GM23338 (cell line): ENCODE results near the gene ADAMTSL2. TPM values are rescaled to one million over a fixed set of nuclear protein-coding genes. Genes with fewer than 3 reads are reported as not detected.

ENCODE experiments used
- ATAC-seq: fragments of 200-7000 bp; cut with Tn5 transposase; 3 replicates; pipeline ENCODE4 v1.9.1; 2020
- DNase-seq: peaks from one replicate; pipeline ENCODE4 v3.0.0-alpha.2; 2015; ENCODE audit warnings: low spot score
- H2AFZ ChIP-seq: fragments of 200-600 bp; sonication (generic); 2 replicates; pipeline ENCODE4 v1.8.0; 2016; ENCODE audit warnings: antibody characterized with exemption, mild to moderate bottlenecking, moderate library complexity
- H3F3A ChIP-seq: fragments of 200-600 bp; sonication (generic); replicated peaks from 2 replicates; pipeline ENCODE4 v1.8.0; 2017; ENCODE audit warnings: antibody characterized with exemption, mixed run types, low read depth
- H3K27ac ChIP-seq: fragments of 200-600 bp; sonication (generic); 2 replicates; pipeline ENCODE4 v1.6.1; 2016; ENCODE audit warnings: low read depth
- H3K27me3 ChIP-seq: fragments of 200-600 bp; sonication (generic); 2 replicates; pipeline ENCODE4 v1.8.0; 2016; ENCODE audit warnings: mild to moderate bottlenecking, mixed run types, moderate library complexity; ENCODE audit not compliant: insufficient read depth
- H3K36me3 ChIP-seq: fragments of 200-600 bp; sonication (generic); 2 replicates; pipeline ENCODE4 v1.8.0; 2016; ENCODE audit warnings: mild to moderate bottlenecking; ENCODE audit not compliant: insufficient read depth
- H3K4me1 ChIP-seq: fragments of 200-600 bp; sonication (generic); 2 replicates; pipeline ENCODE4 v1.8.0; 2016; ENCODE audit warnings: mild to moderate bottlenecking, moderate library complexity; ENCODE audit not compliant: insufficient read depth
- H3K4me2 ChIP-seq: fragments of 200-600 bp; sonication (generic); 2 replicates; pipeline ENCODE4 v1.7.1; 2017; ENCODE audit warnings: mixed run types
- H3K4me3 ChIP-seq: fragments of 200-600 bp; sonication (generic); 2 replicates; pipeline ENCODE4 v1.6.1; 2016; ENCODE audit warnings: mixed run types
- H3K79me2 ChIP-seq: fragments of 200-600 bp; sonication (generic); replicated peaks from 2 replicates; pipeline ENCODE4 v1.8.0; 2017; ENCODE audit warnings: mild to moderate bottlenecking; ENCODE audit not compliant: insufficient read depth
- H3K9me2 ChIP-seq: fragments of 200-600 bp; sonication (generic); 2 replicates; pipeline ENCODE4 v1.8.0; 2017; ENCODE audit not compliant: insufficient read depth
- H4K20me1 ChIP-seq: fragments of 200-600 bp; sonication (generic); replicated peaks from 2 replicates; pipeline ENCODE4 v1.8.0; 2017; ENCODE audit warnings: mild to moderate bottlenecking; ENCODE audit not compliant: insufficient read depth
- H3K27ac Mint-ChIP-seq: 2 replicates; pipeline ENCODE4 v1.8.0; 2020; ENCODE audit warnings: inconsistent platforms, mild to moderate bottlenecking, moderate library complexity, mixed read lengths
- H3K27me3 Mint-ChIP-seq: 3 replicates; pipeline ENCODE4 v1.8.0; 2022; ENCODE audit warnings: low read depth, mild to moderate bottlenecking, moderate library complexity, mixed read lengths, inconsistent platforms; ENCODE audit not compliant: insufficient read depth, poor library complexity
- H3K36me3 Mint-ChIP-seq: 3 replicates; pipeline ENCODE4 v1.8.0; 2021; ENCODE audit warnings: low read depth, mild to moderate bottlenecking, inconsistent platforms, moderate library complexity, mixed read lengths
- H3K4me1 Mint-ChIP-seq: 3 replicates; pipeline ENCODE4 v1.8.0; 2020; ENCODE audit warnings: mild to moderate bottlenecking, inconsistent platforms, mixed read lengths
- H3K4me3 Mint-ChIP-seq: 3 replicates; pipeline ENCODE4 v1.8.0; 2021; ENCODE audit warnings: moderate library complexity, mild to moderate bottlenecking, inconsistent platforms, mixed read lengths
- H3K9me3 Mint-ChIP-seq: 3 replicates; pipeline ENCODE4 v1.8.0; 2020; ENCODE audit warnings: moderate library complexity, mild to moderate bottlenecking, inconsistent platforms, mixed read lengths
- CREB1 ChIP-seq: fragments of 250-450 bp; sonication (Bioruptor Pico); IDR thresholded peaks from 2 replicates; pipeline ENCODE4 v1.5.0; 2020; ENCODE audit warnings: low read depth, mild to moderate bottlenecking, moderate library complexity
- CTCF ChIP-seq, 2 experiments: fragments of 200-600 bp in 1 of 2; sonication (generic) in 1 of 2; conservative IDR thresholded peaks; 2 replicates each; pipeline versions ENCODE4 v1.5.1 to v1.6.1; 2016 to 2017; ENCODE audit warnings: antibody characterized with exemption in 2 of 2, low read depth in 2 of 2, mild to moderate bottlenecking in 2 of 2, moderate library complexity in 1 of 2
- ETS1 ChIP-seq: IDR thresholded peaks from 2 replicates; pipeline ENCODE4 v1.6.1; 2016; ENCODE audit warnings: antibody characterized with exemption
- EZH2 ChIP-seq: fragments of 200-600 bp; sonication (generic); IDR thresholded peaks from one replicate; pipeline ENCODE4 v1.8.0; 2017; ENCODE audit warnings: antibody characterized with exemption, mild to moderate bottlenecking, low read depth; ENCODE audit not compliant: unreplicated experiment
- EZH2phosphoT487 ChIP-seq: fragments of 200-600 bp; sonication (generic); IDR thresholded peaks from one replicate; pipeline ENCODE4 v1.8.1; 2018; ENCODE audit warnings: antibody characterized with exemption; ENCODE audit not compliant: unreplicated experiment
- JUNB ChIP-seq: IDR thresholded peaks from one replicate; pipeline ENCODE4 v1.6.1; 2016; ENCODE audit warnings: antibody characterized with exemption; ENCODE audit not compliant: unreplicated experiment
- NANOG ChIP-seq: IDR thresholded peaks from 2 replicates; pipeline ENCODE4 v1.6.1; 2016; ENCODE audit warnings: antibody characterized with exemption, borderline replicate concordance
- POLR2AphosphoS5 ChIP-seq: IDR thresholded peaks from 2 replicates; pipeline ENCODE4 v1.6.1; 2016; ENCODE audit warnings: antibody characterized with exemption, low read depth
- STAT1 ChIP-seq: IDR thresholded peaks from one replicate; pipeline ENCODE4 v1.6.1; 2016; ENCODE audit warnings: antibody characterized with exemption; ENCODE audit not compliant: unreplicated experiment
- ZNF114 ChIP-seq: fragments of 250-450 bp; sonication (Bioruptor Pico); IDR thresholded peaks from 2 replicates; pipeline ENCODE4 v1.5.0; 2020; ENCODE audit warnings: mild to moderate bottlenecking, moderate library complexity
- ZNF331 ChIP-seq: fragments of 250-450 bp; sonication (Bioruptor Pico); IDR thresholded peaks from 2 replicates; pipeline ENCODE4 v1.5.0; 2020; ENCODE audit warnings: low read depth, mild to moderate bottlenecking, moderate library complexity
- polyA plus RNA-seq: library from polyadenylated mRNA; unstranded; fragments of >200 nt; fragmentation: Nextera tagmentation; extraction: Ambion mirVana; gene quantifications from 2 replicates; pipeline ENCODE4 v1.2.1, GENCODE V29; 2016
- total RNA-seq: library from RNA; depleted of rRNA; stranded (reverse); fragments of >200 nt; shearing (Covaris generic); gene quantifications from 2 replicates; pipeline ENCODE4 v1.2.3, GENCODE V29; 2014
- TF ChIP-seq, protein P1 (sequence below): IDR thresholded peaks from one replicate; pipeline ENCODE4 v1.6.1; 2018; ENCODE audit warnings: antibody characterized with exemption; ENCODE audit not compliant: unreplicated experiment
- TF ChIP-seq, protein P2 (sequence below): fragments of 250-450 bp; sonication (Bioruptor Pico); IDR thresholded peaks from 2 replicates; pipeline ENCODE4 v1.5.0; 2020; ENCODE audit warnings: mild to moderate bottlenecking, moderate library complexity

The ADAMTSL2 gene
- total and polyA plus RNA-seq, 2 experiments from 2014 or later: 0.15 to 0.66 TPM

DNA sequence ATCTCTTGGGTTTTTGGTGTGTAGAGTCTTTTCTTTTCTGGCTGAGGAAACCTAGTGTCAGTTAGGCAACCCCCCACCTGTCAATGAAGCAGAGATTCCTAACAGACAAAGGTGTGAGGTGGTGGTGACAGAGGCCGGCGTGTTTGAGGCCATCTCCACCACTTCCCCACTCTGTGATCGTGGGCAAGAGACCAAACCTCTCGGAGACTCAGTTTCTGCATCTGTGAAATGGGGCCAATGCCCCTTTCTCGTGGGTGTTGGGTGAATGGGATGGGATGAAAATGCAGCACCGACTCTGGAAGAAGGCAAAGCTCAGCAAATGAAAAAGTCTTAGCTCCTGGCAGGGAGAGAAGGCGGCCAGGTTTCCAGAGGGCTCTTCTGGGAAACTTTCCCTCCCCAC lies 73.9 kb downstream of the ADAMTSL2 start (continued):
- TF ChIP-seq, protein P1, sequence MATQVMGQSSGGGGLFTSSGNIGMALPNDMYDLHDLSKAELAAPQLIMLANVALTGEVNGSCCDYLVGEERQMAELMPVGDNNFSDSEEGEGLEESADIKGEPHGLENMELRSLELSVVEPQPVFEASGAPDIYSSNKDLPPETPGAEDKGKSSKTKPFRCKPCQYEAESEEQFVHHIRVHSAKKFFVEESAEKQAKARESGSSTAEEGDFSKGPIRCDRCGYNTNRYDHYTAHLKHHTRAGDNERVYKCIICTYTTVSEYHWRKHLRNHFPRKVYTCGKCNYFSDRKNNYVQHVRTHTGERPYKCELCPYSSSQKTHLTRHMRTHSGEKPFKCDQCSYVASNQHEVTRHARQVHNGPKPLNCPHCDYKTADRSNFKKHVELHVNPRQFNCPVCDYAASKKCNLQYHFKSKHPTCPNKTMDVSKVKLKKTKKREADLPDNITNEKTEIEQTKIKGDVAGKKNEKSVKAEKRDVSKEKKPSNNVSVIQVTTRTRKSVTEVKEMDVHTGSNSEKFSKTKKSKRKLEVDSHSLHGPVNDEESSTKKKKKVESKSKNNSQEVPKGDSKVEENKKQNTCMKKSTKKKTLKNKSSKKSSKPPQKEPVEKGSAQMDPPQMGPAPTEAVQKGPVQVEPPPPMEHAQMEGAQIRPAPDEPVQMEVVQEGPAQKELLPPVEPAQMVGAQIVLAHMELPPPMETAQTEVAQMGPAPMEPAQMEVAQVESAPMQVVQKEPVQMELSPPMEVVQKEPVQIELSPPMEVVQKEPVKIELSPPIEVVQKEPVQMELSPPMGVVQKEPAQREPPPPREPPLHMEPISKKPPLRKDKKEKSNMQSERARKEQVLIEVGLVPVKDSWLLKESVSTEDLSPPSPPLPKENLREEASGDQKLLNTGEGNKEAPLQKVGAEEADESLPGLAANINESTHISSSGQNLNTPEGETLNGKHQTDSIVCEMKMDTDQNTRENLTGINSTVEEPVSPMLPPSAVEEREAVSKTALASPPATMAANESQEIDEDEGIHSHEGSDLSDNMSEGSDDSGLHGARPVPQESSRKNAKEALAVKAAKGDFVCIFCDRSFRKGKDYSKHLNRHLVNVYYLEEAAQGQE: no peak
- TF ChIP-seq NANOG: no peak
- no peak for TF ChIP-seq EZH2
- TF ChIP-seq CREB1: no peak

DNA sequence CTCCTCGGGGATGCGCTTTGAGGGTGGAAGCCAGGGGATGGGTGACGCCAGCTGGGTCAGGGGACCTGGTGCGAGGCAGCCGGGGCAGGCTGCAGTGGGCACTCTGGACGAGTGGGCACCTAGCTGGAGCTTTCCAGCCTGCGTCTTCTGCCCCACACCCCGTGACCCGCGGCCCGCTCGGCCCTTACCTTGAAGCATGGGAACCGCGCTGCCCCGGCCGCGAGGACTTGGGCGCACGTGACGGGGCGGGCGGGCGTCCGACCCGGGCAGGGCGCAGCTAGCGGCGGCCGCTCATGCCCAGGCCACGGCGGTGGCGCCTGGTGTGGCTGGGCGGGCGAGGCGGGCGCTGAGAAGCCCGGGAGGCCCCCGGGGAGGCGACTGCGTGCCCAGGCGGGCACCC lies 74.4 kb downstream of the ADAMTSL2 start:
- Mint-ChIP-seq H3K36me3 (no peaks in the 10 kb centered on the region), H3K4me3 (0 out of 3 replicates have a peak overlapping the region, but pooled peaks have one; percentile 43), H3K4me1 (peaks cover 15% of the 10 kb centered on the region), H3K27ac (no peak overlapping the region), H3K9me3 (no peaks in the 10 kb centered on the region), H3K27me3 (peaks cover 17% of the 10 kb centered on the region)
- no peaks in the 10 kb centered on the region for H3K79me2 ChIP-seq
- H3K27ac ChIP-seq: no peak overlapping the region
- no peaks in the 10 kb centered on the region for H3F3A ChIP-seq
- H3K9me2 ChIP-seq: no peaks in the 10 kb centered on the region
- no peaks in the 10 kb centered on the region for H3K36me3 ChIP-seq
- H4K20me1 ChIP-seq: no peaks in the 10 kb centered on the region
- peak overlapping the region; percentile 66; the same call in 1 of the 2 replicates for H3K4me2 ChIP-seq
- peaks cover 15% of the 10 kb centered on the region for H3K27me3 ChIP-seq
- H2AFZ ChIP-seq: 0 out of 2 replicates have a peak overlapping the region, but pooled peaks have one; percentile 43
- H3K4me1 ChIP-seq: no peaks in the 10 kb centered on the region; the same call in 1 of the 2 replicates
- ATAC-seq: peak; percentile 49
- peak overlapping the region; percentile 46; the same call in 1 of the 2 replicates for H3K4me3 ChIP-seq
- peak; percentile 63 for DNase-seq
- no peak for TF ChIP-seq CREB1
- no peak for TF ChIP-seq ZNF331
- no peak for TF ChIP-seq CTCF (conservative IDR thresholded peaks at IDR 0.05; ENCODE audit: low read depth in 2 of 2)
- no peak for TF ChIP-seq ZNF114 (CRISPR knock-in tag)
- no peak for TF ChIP-seq ETS1
- no peak for TF ChIP-seq EZH2
- no peak for TF ChIP-seq EZH2phosphoT487
- TF ChIP-seq, protein P2, sequence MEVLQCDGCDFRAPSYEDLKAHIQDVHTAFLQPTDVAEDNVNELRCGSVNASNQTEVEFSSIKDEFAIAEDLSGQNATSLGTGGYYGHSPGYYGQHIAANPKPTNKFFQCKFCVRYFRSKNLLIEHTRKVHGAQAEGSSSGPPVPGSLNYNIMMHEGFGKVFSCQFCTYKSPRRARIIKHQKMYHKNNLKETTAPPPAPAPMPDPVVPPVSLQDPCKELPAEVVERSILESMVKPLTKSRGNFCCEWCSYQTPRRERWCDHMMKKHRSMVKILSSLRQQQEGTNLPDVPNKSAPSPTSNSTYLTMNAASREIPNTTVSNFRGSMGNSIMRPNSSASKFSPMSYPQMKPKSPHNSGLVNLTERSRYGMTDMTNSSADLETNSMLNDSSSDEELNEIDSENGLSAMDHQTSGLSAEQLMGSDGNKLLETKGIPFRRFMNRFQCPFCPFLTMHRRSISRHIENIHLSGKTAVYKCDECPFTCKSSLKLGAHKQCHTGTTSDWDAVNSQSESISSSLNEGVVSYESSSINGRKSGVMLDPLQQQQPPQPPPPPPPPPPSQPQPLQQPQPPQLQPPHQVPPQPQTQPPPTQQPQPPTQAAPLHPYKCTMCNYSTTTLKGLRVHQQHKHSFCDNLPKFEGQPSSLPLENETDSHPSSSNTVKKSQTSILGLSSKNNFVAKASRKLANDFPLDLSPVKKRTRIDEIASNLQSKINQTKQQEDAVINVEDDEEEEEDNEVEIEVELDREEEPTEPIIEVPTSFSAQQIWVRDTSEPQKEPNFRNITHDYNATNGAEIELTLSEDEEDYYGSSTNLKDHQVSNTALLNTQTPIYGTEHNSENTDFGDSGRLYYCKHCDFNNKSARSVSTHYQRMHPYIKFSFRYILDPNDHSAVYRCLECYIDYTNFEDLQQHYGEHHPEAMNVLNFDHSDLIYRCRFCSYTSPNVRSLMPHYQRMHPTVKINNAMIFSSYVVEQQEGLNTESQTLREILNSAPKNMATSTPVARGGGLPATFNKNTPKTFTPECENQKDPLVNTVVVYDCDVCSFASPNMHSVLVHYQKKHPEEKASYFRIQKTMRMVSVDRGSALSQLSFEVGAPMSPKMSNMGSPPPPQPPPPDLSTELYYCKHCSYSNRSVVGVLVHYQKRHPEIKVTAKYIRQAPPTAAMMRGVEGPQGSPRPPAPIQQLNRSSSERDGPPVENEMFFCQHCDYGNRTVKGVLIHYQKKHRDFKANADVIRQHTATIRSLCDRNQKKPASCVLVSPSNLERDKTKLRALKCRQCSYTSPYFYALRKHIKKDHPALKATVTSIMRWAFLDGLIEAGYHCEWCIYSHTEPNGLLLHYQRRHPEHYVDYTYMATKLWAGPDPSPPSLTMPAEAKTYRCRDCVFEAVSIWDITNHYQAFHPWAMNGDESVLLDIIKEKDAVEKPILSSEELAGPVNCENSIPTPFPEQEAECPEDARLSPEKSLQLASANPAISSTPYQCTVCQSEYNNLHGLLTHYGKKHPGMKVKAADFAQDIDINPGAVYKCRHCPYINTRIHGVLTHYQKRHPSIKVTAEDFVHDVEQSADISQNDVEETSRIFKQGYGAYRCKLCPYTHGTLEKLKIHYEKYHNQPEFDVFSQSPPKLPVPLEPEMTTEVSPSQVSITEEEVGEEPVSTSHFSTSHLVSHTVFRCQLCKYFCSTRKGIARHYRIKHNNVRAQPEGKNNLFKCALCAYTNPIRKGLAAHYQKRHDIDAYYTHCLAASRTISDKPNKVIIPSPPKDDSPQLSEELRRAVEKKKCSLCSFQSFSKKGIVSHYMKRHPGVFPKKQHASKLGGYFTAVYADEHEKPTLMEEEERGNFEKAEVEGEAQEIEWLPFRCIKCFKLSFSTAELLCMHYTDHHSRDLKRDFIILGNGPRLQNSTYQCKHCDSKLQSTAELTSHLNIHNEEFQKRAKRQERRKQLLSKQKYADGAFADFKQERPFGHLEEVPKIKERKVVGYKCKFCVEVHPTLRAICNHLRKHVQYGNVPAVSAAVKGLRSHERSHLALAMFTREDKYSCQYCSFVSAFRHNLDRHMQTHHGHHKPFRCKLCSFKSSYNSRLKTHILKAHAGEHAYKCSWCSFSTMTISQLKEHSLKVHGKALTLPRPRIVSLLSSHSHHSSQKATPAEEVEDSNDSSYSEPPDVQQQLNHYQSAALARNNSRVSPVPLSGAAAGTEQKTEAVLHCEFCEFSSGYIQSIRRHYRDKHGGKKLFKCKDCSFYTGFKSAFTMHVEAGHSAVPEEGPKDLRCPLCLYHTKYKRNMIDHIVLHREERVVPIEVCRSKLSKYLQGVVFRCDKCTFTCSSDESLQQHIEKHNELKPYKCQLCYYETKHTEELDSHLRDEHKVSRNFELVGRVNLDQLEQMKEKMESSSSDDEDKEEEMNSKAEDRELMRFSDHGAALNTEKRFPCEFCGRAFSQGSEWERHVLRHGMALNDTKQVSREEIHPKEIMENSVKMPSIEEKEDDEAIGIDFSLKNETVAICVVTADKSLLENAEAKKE (CRISPR knock-in tag): no peak
- no peak for TF ChIP-seq NANOG
- no peak for TF ChIP-seq STAT1
- no peak for TF ChIP-seq POLR2AphosphoS5
- no peak for TF ChIP-seq JUNB
